PFSK-1 (cell line): ENCODE measurements around the gene GPC6.

Experiments
- FOXP2 ChIP-seq: optimal IDR thresholded peaks from 2 replicates; pipeline ENCODE3; 2011; ENCODE audit warnings: borderline replicate concordance, control low read depth, inconsistent platforms; ENCODE audit not compliant: insufficient read depth; ENCODE audit errors: extremely low read length, extremely low read depth
- POLR2AphosphoS5 ChIP-seq: IDR thresholded peaks from 2 replicates; pipeline ENCODE4 v1.6.1; 2012; ENCODE audit warnings: low read depth, mild to moderate bottlenecking, control low read depth, low read length, moderate library complexity
- SIN3A ChIP-seq: IDR thresholded peaks from 2 replicates; pipeline ENCODE4 v1.6.1; 2012; ENCODE audit warnings: mild to moderate bottlenecking, low read length, moderate library complexity, borderline replicate concordance; ENCODE audit not compliant: insufficient read depth
- TAF1 ChIP-seq: IDR thresholded peaks from 2 replicates; pipeline ENCODE4 v1.6.1; 2012; ENCODE audit warnings: low read length, control low read depth, borderline replicate concordance; ENCODE audit not compliant: insufficient read depth
- TF ChIP-seq, protein P1 (sequence below), 2 experiments: IDR thresholded peaks; 2 replicates each; pipeline versions ENCODE4 v1.6.1 to v1.8.0; 2011 to 2012; ENCODE audit warnings: low read depth in 2 of 2, low read length in 2 of 2, control low read depth in 1 of 2, inconsistent platforms in 1 of 2, mild to moderate bottlenecking in 1 of 2, moderate library complexity in 1 of 2; ENCODE audit not compliant: insufficient read depth in 1 of 2

Gene GPC6

GRCh38 chr13:94305033-94305432, 1078.4 kb downstream of the GPC6 start:
- TF ChIP-seq SIN3A (no peak), FOXP2 (no peak), TAF1 (no peak), POLR2AphosphoS5 (no peak)
- TF ChIP-seq, protein P1, sequence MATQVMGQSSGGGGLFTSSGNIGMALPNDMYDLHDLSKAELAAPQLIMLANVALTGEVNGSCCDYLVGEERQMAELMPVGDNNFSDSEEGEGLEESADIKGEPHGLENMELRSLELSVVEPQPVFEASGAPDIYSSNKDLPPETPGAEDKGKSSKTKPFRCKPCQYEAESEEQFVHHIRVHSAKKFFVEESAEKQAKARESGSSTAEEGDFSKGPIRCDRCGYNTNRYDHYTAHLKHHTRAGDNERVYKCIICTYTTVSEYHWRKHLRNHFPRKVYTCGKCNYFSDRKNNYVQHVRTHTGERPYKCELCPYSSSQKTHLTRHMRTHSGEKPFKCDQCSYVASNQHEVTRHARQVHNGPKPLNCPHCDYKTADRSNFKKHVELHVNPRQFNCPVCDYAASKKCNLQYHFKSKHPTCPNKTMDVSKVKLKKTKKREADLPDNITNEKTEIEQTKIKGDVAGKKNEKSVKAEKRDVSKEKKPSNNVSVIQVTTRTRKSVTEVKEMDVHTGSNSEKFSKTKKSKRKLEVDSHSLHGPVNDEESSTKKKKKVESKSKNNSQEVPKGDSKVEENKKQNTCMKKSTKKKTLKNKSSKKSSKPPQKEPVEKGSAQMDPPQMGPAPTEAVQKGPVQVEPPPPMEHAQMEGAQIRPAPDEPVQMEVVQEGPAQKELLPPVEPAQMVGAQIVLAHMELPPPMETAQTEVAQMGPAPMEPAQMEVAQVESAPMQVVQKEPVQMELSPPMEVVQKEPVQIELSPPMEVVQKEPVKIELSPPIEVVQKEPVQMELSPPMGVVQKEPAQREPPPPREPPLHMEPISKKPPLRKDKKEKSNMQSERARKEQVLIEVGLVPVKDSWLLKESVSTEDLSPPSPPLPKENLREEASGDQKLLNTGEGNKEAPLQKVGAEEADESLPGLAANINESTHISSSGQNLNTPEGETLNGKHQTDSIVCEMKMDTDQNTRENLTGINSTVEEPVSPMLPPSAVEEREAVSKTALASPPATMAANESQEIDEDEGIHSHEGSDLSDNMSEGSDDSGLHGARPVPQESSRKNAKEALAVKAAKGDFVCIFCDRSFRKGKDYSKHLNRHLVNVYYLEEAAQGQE (IDR thresholded peaks at IDR 0.05; ENCODE audit: insufficient read depth in 1 of 2, low read depth in 2 of 2, low read length in 2 of 2): no peak

GRCh38 chr13:94305463-94305862, 1078.9 kb downstream of the GPC6 start:
- no peak for TF ChIP-seq TAF1
- TF ChIP-seq POLR2AphosphoS5: no peak
- TF ChIP-seq FOXP2: no peak
- no peak for TF ChIP-seq SIN3A
- TF ChIP-seq, protein P1 (IDR thresholded peaks at IDR 0.05; ENCODE audit: insufficient read depth in 1 of 2, low read depth in 2 of 2, low read length in 2 of 2): no peak

DNA sequence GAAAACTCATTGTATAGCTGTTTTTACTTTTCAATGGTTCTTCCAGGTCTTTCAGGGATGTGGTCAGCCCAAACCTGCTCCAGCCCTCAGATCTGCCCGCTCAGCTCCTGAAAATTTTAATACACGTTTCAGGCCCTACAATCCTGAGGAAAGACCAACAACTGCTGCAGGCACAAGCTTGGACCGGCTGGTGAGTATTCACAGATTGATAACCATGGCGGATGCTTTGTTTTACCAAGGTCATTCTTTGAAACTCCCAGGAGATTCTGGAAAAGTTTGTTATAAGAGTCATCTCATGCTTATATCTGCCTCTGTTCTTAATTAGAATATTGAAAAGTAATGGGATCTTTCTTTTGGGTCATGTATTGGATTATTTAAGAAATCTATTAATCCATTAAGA, 1079.3 kb downstream of the GPC6 start:
- TF ChIP-seq POLR2AphosphoS5: no peak

DNA sequence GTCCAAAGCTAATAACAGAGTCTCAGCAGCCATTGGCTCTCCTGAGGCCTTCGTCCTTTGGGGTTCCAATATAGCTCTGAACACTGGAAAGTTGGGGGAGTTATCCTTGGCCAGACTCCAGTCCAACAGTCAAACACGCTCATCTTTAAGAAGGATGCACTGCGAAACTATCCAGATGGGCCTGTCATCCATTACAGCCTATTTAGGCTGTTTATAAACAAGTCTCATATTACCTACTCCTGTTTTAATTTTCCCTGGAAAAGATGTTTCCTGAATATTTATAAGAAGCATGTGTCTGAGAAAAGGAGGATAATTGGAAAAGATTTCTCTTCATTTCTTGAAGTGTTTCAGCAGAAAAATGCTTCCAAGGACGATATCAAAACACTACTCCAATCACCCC, 1082.2 kb downstream of the GPC6 start:
- TF ChIP-seq POLR2AphosphoS5: no peak
- TF ChIP-seq TAF1: no peak
- TF ChIP-seq, protein P1 (IDR thresholded peaks at IDR 0.05; ENCODE audit: insufficient read depth in 1 of 2, low read depth in 2 of 2, low read length in 2 of 2): no peak
- TF ChIP-seq FOXP2: no peak
- TF ChIP-seq SIN3A: no peak

GRCh38 chr13:94309576-94309975, 1083.0 kb downstream of the GPC6 start:
- TF ChIP-seq TAF1: no peak
- TF ChIP-seq SIN3A: no peak
- TF ChIP-seq POLR2AphosphoS5: no peak
- TF ChIP-seq FOXP2: no peak
- TF ChIP-seq, protein P1 (IDR thresholded peaks at IDR 0.05; ENCODE audit: insufficient read depth in 1 of 2, low read depth in 2 of 2, low read length in 2 of 2): no peak
